Stimulated activated CD4-positive, alpha-beta T cell treated with anti-CD3 and anti-CD28 coated beads, Interleukin-4, amount 100 ng/mL, for 48 hours (primary cell): ENCODE data around the gene DENND1A.

Source experiments
- DNase-seq, 2 donors: peaks; one replicate each; pipeline ENCODE4 v3.0.0-alpha.2; 2020; ENCODE audit warnings: low read depth in 2 of 2

Gene DENND1A

GRCh38 chr9:123495731-123496130 lies 434.2 kb downstream of the DENND1A start:
- no peak for DNase-seq

DNA sequence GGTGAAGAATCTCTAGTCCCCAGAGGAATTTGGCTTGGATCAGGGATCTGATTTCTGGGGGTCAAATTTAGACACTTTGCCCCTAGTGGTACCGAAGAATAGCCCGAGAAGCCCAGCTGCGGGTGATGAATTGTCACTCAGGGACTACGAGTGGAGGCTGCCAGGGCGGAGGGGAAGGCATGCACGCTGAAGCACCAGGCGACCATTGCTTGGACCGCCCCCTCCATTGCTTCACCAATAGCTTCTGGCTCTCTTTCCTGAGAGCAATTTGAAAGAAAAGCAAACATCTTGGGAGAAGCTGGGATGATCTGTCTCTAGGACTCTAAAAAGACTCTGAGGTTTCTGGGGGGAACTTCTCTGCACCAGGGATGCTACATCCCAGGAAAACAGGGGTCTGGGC lies 436.3 kb downstream of the DENND1A start:
- DNase-seq: no peak

GRCh38 chr9:123490688-123491087 lies 439.2 kb downstream of the DENND1A start:
- DNase-seq: no peak

DNA sequence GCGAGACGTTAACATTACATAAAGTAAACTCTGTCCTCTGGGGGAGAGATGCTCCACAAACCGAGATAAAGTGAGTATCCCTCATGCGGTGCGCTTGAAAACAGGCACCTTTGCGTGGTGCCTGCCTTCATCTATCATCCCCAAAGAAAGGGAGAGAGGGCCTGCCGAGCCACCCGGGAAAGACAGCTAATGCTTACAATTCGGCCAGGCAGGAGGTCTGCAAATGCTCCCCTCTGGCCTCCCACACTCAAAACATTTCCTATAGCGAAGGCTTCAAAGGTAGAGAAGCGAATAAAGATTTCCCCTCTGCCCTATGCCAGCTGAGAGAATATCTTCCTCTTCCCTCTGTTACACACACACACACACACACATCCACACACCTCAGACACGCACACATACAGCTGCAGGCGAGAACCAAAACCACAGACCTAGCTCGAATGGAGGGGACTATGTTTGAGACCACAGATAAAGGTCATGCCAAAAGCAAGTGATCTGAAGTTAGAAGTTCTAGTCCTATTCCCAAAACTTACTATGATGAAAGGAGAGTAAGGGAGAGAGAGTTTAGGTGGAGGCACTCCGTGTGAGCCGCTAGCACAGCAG lies 441.1 kb downstream of the DENND1A start:
- DNase-seq: no peak

GRCh38 chr9:123487944-123488548 lies 441.9 kb downstream of the DENND1A start:
- DNase-seq: no peak

GRCh38 chr9:123486431-123486830 lies 443.5 kb downstream of the DENND1A start:
- no peak for DNase-seq

DNA sequence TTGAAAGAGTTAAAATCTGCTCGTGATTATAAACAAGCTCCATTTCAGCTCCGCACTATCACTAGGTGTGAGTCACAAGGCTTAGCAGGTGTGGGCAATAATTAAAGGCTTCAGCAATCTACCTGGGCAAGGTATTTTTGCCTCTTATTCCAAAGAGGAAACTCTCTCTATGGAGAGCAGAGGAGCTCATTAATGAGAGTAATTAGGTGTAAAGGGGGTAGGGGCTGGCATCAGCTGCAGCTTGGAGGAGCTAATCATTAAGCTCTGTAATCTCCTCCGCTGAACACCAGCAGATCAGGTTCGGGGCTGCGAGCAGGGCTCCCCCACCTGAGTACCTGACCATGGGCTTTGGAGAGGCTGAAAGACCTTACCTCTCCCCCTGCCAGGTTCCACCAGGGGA lies 444.7 kb downstream of the DENND1A start:
- DNase-seq: no peak

- no peak for DNase-seq
Measured at GRCh38 chr9:123484130-123484529, 445.8 kb downstream of the DENND1A start.

DNA sequence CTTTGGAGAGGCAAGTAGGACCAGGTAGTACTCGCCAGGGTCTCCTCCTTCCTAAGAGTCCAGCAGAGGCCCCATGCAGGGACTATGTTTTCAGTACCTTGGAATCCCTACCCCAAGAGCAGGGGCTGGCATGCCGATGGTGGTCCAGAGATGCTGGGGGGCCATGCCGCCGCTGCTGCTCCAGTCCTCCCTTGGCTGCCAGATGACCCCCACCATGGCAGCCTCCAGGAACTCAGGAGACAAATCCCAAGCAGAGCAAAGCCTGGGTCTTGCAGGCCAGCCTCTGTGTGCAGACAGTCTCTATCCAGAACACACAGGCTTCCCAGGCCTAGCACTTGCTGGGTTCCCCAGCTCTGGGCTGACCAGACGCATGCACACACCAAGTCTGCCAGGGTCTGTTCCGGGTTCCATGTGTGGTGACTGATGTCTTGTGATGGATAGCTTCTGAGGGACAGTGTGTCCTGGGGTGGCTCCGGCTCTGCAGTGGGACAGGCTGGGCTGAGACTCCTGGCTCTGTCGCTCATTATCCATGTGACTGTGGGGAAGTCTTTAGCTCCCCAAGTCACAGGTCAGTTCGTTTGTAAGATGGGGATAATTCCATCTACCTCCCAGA lies 446.6 kb downstream of the DENND1A start:
- no peak for DNase-seq

GRCh38 chr9:123482295-123482968 lies 447.5 kb downstream of the DENND1A start:
- DNase-seq: no peak

DNA sequence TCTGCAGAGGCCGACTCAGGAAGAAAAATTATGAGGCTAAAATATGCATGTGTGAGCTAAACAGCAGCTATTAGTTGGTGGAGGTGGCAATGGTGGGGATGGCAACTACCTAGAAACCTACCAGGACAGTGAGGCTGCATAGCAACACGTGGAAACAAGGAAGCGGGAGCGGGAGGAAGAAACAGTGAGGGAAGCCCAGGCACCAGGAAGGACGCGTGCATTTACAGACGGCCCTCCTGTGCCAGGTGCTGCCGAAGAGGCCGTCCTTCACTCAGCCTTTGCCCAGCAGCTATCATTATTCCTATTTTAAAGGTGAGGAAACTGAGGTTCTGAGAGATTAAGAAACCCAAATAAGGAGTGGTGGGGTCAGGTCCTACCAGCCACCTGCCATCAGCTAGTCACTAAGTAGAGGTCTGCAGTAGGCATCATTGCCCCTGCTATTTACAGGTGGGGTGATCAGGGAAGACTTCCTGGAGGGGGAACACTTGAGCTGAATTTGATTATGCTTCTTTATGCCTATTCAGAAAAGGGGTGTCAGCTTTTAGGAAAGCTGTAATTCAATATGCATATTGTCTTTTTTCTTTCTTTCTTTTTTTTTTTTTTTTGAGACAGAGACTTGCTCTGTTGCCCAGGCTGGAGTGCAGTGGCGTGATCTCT lies 448.6 kb downstream of the DENND1A start:
- DNase-seq: no peak

- DNase-seq: no peak
Measured at GRCh38 chr9:123480791-123481190, 449.1 kb downstream of the DENND1A start.

DNA sequence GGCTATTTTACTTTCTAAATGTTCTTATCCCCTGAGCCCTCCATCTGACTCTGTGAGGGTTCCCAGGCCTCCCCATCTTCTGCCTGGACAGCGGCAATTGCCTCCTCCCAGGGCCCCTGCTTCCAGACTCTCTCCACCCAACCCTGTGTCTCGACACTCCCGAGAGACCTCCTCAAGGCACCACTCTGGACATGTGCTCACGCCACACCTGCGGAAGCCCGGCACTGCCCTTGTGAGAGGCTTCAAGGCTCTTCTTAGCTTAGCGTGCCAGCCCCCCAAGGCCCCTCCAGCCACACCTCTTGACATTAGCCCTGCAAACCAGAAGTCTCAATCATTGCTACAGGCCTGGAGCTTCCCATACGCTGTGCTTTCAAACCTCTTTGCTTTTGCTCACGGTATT lies 449.8 kb downstream of the DENND1A start:
- no peak for DNase-seq

DNA sequence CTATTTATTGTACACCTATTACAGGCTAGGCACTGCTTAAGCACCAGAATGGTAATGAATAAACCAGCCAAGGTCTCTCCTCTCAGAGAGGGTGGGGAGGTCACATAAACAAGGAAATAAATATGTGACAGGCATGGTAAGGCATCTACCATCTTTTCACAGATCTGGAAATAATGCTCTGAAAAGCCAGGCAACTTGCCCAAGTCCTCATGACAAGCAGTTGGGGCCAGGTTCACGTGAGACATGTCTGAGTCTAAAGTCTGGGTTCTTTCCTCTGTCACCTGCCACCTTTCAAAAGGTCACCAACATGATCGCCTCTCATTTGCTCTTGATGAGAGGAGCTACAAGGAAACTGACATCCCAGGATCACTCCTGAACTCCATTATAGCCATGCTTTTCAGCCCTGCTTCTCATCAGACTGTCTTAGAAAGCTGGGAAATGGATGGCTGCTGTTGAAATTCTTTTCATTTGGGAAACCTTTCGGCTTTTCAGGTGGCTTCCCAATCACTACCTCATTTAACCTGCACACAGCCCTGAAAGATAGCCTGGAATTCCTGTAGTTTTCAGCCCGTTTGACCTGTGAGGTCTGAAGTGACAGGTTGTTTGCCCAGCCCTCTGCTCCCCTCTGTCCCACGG lies 450.8 kb downstream of the DENND1A start:
- no peak for DNase-seq

DNA sequence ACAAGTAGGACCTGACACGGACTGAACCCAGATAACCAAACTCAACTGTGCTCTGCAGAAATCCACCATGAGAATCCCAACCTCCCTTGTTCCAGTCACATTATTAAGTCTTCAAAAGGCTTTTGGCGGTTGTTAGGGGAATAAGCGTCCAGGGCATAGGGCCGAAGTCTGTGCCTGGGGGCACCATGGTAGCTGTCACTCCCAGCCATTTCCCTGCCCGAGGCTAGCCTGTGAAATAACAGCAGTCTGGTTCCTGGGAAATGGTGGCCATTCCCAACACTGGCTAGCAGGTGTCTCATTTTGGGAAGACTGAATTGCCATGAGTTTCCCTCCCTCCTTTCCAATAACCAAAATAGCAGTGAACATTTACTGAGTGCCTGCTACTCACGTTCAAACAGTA lies 451.8 kb downstream of the DENND1A start:
- no peak for DNase-seq

GRCh38 chr9:123475407-123475806 lies 454.5 kb downstream of the DENND1A start:
- DNase-seq: no peak

- no peak for DNase-seq
Measured at GRCh38 chr9:123472862-123473614, 456.9 kb downstream of the DENND1A start.

- DNase-seq: no peak
Measured at GRCh38 chr9:123471843-123472570, 457.9 kb downstream of the DENND1A start.

GRCh38 chr9:123470991-123471770 lies 458.7 kb downstream of the DENND1A start:
- no peak for DNase-seq
